Measurements from ENCODE around the gene MPZL1.
"Not testable (repeated sequence)": the region's sequence is repeated elsewhere in the genome, so short reads cannot be mapped to it uniquely, and the experiment has no call there.

MPZL1 gene

GRCh38 chr1:167821969-167822685 lies 100.3 kb downstream of the MPZL1 start:
- no peak for TF ChIP-seq CTCF (IDR thresholded peaks at IDR 0.05)
- Histone ChIP-seq H3K4me3 (no peak overlapping the region), H3K27ac (no peak overlapping the region)
- no peak for DNase-seq (ENCODE audit: low spot score)

GRCh38 chr1:167824163-167824794 lies 102.5 kb downstream of the MPZL1 start:
- Histone ChIP-seq H3K27ac (no peak overlapping the region), H3K4me3 (no peak overlapping the region)
- TF ChIP-seq CTCF (IDR thresholded peaks at IDR 0.05): no peak
- DNase-seq (ENCODE audit: low spot score): no peak

- no peak for DNase-seq (ENCODE audit: low spot score)
- no peak overlapping the region for H3K4me3 ChIP-seq
- no peak for TF ChIP-seq CTCF (IDR thresholded peaks at IDR 0.05)
- no peak overlapping the region for H3K27ac ChIP-seq
Measured at GRCh38 chr1:167825419-167826079, 103.8 kb downstream of the MPZL1 start.

GRCh38 chr1:167826127-167826526 lies 104.3 kb downstream of the MPZL1 start:
- Histone ChIP-seq H3K27ac (no peak overlapping the region), H3K4me3 (no peak overlapping the region)
- TF ChIP-seq CTCF (IDR thresholded peaks at IDR 0.05): no peak
- no peak for DNase-seq (ENCODE audit: low spot score)

GRCh38 chr1:167829868-167830267 lies 108.1 kb downstream of the MPZL1 start:
- H3K4me3 ChIP-seq: no peak overlapping the region
- no peak for TF ChIP-seq CTCF (IDR thresholded peaks at IDR 0.05)
- no peak for DNase-seq (ENCODE audit: low spot score)
- H3K27ac ChIP-seq: no peak overlapping the region

GRCh38 chr1:167830668-167831067 lies 108.9 kb downstream of the MPZL1 start:
- not testable (repeated sequence) for DNase-seq (ENCODE audit: low spot score); H3K27ac ChIP-seq; H3K4me3 ChIP-seq

GRCh38 chr1:167832693-167833092 lies 110.9 kb downstream of the MPZL1 start:
- TF ChIP-seq CTCF (IDR thresholded peaks at IDR 0.05): no peak
- Histone ChIP-seq H3K4me3 (no peak overlapping the region), H3K27ac (no peak overlapping the region)
- DNase-seq (ENCODE audit: low spot score): no peak

All from coronary artery (tissue), 2 donors.